ENCODE data around the gene PCP4. TPM values are rescaled to one million over a fixed set of nuclear protein-coding genes. Genes with fewer than 3 reads are reported as not detected.

Gene PCP4
- total RNA-seq, 4 donors from 2014 or later: 30.8 to 167 (median 110) TPM

DNA sequence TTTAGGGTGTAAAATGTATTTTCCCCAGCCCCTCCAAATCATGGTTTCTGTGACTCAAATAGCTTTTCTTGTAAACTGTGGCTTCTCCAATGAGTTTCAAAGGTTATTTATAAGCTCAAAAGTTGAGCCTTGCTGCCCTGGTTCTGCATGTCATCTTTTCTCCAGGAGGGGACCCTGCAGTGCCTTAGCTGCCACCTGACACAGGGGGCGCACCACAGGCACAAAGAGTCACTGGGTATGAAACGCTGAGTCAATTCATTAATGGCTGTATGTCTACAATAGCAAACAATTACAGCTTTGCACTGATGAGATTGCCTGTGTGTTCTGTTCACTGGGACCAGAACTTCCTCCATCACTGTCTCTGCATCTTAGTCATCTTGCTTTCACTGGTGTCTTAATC lies 100.8 kb downstream of the PCP4 start:
- Histone ChIP-seq H3K27ac (no peak overlapping the region), H3K9me3 (no peaks in the 10 kb centered on the region), H3K27me3 (no peaks in the 10 kb centered on the region), H3K36me3 (no peaks in the 10 kb centered on the region), H3K4me1 (peaks cover 0 to 14% (median 0%) of the 10 kb centered on the region in 3 donors), H3K4me3 (no peak overlapping the region)
- TF ChIP-seq POLR2A (IDR thresholded peaks at IDR 0.05): no peak
- no peak for TF ChIP-seq EP300 (IDR thresholded peaks at IDR 0.05)
- TF ChIP-seq POLR2AphosphoS5 (IDR thresholded peaks at IDR 0.05): no peak
- TF ChIP-seq, protein P1, sequence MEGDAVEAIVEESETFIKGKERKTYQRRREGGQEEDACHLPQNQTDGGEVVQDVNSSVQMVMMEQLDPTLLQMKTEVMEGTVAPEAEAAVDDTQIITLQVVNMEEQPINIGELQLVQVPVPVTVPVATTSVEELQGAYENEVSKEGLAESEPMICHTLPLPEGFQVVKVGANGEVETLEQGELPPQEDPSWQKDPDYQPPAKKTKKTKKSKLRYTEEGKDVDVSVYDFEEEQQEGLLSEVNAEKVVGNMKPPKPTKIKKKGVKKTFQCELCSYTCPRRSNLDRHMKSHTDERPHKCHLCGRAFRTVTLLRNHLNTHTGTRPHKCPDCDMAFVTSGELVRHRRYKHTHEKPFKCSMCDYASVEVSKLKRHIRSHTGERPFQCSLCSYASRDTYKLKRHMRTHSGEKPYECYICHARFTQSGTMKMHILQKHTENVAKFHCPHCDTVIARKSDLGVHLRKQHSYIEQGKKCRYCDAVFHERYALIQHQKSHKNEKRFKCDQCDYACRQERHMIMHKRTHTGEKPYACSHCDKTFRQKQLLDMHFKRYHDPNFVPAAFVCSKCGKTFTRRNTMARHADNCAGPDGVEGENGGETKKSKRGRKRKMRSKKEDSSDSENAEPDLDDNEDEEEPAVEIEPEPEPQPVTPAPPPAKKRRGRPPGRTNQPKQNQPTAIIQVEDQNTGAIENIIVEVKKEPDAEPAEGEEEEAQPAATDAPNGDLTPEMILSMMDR (IDR thresholded peaks at IDR 0.05): no peak
- no peak for ATAC-seq
- 100% methylated on average over 1 to 2 of the region's 2 CpGs for WGBS, 2 donors (ENCODE audit: low coverage in 1 of 2)

DNA sequence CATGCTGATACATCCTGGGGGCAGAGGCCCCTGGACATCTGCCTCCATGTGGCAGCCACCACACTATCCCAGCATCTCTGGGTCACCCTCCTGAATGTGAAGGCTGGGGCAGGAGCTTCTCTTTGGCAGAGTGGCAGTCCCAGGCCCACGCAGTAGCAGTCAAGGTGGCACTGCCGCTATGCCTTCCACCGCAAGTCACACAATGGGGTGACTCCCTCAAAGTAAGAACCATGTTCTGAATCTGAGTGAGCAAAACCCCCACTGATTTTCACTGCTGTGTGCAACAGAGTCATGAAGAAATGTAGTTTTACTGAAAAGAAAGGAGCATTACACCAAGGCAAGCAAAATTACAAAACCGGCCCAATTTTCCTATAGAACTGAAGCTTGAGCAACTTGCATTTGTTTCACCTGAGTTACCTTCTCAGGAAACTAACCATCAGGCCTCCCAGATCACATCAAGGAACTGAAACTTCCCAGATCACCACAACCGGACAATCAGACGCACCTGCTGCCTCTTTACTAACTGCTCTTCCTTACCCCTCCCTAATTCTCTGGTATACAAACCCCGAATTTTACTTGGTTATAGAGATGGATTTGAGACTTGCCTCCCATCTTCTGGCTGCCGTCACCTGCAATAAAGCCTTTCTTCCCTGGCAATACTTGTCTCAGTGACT lies 102.6 kb downstream of the PCP4 start:
- no peaks in the 10 kb centered on the region for H3K27me3 ChIP-seq
- H3K27ac ChIP-seq: no peak overlapping the region
- no peak for ATAC-seq
- TF ChIP-seq POLR2AphosphoS5 (IDR thresholded peaks at IDR 0.05): no peak
- no peak for TF ChIP-seq POLR2A (IDR thresholded peaks at IDR 0.05)
- no peak for TF ChIP-seq EP300 (IDR thresholded peaks at IDR 0.05)
- TF ChIP-seq, protein P1 (IDR thresholded peaks at IDR 0.05): no peak
- no peaks in the 10 kb centered on the region for H3K36me3 ChIP-seq
- H3K9me3 ChIP-seq: no peaks in the 10 kb centered on the region
- H3K4me3 ChIP-seq: no peak overlapping the region
- 80 to 96% methylated on average over 5 of the region's 8 CpGs for WGBS, 2 donors (ENCODE audit: low coverage in 1 of 2)
- H3K4me1 ChIP-seq: peaks cover 0 to 14% (median 0%) of the 10 kb centered on the region in 3 donors

- H3K9me3 ChIP-seq: no peaks in the 10 kb centered on the region
- peaks cover 0 to 14% (median 0%) of the 10 kb centered on the region in 3 donors for H3K4me1 ChIP-seq
- no peaks in the 10 kb centered on the region for H3K27me3 ChIP-seq
- H3K36me3 ChIP-seq: no peaks in the 10 kb centered on the region
- no peak overlapping the region for H3K4me3 ChIP-seq
- no peak for ATAC-seq
- TF ChIP-seq POLR2A (IDR thresholded peaks at IDR 0.05): no peak
- no peak for TF ChIP-seq POLR2AphosphoS5 (IDR thresholded peaks at IDR 0.05)
- TF ChIP-seq, protein P1 (IDR thresholded peaks at IDR 0.05): no peak
- no peak for TF ChIP-seq EP300 (IDR thresholded peaks at IDR 0.05)
- no peak overlapping the region for H3K27ac ChIP-seq
- WGBS, 2 donors (ENCODE audit: low coverage in 1 of 2): 10 to 16% methylated on average over 2 of the region's 2 CpGs
Measured at GRCh38 chr21:39971956-39972355, 104.7 kb downstream of the PCP4 start.

DNA sequence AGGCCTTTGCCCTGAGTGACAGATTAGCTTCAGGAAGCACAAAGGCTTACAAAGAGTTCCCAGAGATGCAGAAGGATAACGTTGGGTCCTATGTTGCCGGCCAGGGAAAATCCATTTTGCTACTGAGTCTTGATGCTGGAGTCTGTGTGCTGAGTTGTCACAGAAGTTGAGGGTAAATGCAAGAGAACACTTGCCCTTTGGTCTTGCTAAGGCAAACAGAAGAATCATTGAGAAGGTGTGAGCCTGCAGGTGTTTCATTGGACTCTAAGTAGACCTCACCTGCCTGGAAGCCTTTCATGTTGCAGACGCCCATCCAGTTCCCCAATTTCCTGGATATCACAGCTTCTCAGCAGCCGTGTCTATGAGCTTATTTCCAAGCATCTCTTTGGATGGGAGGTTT lies 105.2 kb downstream of the PCP4 start:
- Histone ChIP-seq H3K27me3 (no peaks in the 10 kb centered on the region), H3K9me3 (no peaks in the 10 kb centered on the region), H3K4me3 (no peak overlapping the region), H3K4me1 (peaks cover 0 to 14% (median 0%) of the 10 kb centered on the region in 3 donors), H3K36me3 (no peaks in the 10 kb centered on the region), H3K27ac (no peak overlapping the region)
- WGBS, 2 donors (ENCODE audit: low coverage in 1 of 2): 40 to 73% methylated on average over 1 to 4 of the region's 4 CpGs
- TF ChIP-seq POLR2AphosphoS5 (IDR thresholded peaks at IDR 0.05) (no peak), EP300 (IDR thresholded peaks at IDR 0.05) (no peak), POLR2A (IDR thresholded peaks at IDR 0.05) (no peak)
- TF ChIP-seq, protein P1 (IDR thresholded peaks at IDR 0.05): no peak
- no peak for ATAC-seq
